Activated CD4-positive, alpha-beta T cell treated with anti-CD3 and anti-CD28 coated beads for 36 hours (primary cell): Measurements from ENCODE around the gene CBFB. TPM values are rescaled to one million over a fixed set of nuclear protein-coding genes. Genes with fewer than 3 reads are reported as not detected.
"Not testable (repeated sequence)": the region's sequence is repeated elsewhere in the genome, so short reads cannot be mapped to it uniquely, and the experiment has no call there.

Experiments
- ATAC-seq: fragments of 200-7000 bp; cut with Tn5 transposase; one replicate; pipeline ENCODE4 v1.10.0; 2021; ENCODE audit warnings: mild to moderate bottlenecking, moderate library complexity
- CTCF ChIA-PET: fragments of 350-600 bp; sonication (Branson Sonifier 250); formaldehyde crosslinking; loops from one replicate; lab custom pipeline; 2021; ENCODE audit warnings: antibody characterized with exemption; lab: Charles Lee
- POLR2A ChIA-PET: fragments of 350-600 bp; sonication (Branson Sonifier 250); formaldehyde crosslinking; loops from one replicate; lab custom pipeline; 2021; ENCODE audit warnings: antibody characterized with exemption, inconsistent platforms; lab: Charles Lee
- DNase-seq: peaks from one replicate; pipeline ENCODE4 v3.0.0-alpha.2; 2020
- H3K27ac Mint-ChIP-seq: one replicate; pipeline ENCODE4 v1.8.0; 2021; ENCODE audit warnings: mixed read lengths
- H3K27me3 Mint-ChIP-seq: one replicate; pipeline ENCODE4 v1.8.0; 2021; ENCODE audit warnings: mixed read lengths
- H3K36me3 Mint-ChIP-seq: one replicate; pipeline ENCODE4 v1.8.0; 2021; ENCODE audit warnings: low read depth, mixed read lengths
- H3K4me1 Mint-ChIP-seq: one replicate; pipeline ENCODE4 v1.8.0; 2021; ENCODE audit warnings: mixed read lengths
- H3K4me3 Mint-ChIP-seq: one replicate; pipeline ENCODE4 v1.8.0; 2021; ENCODE audit warnings: mild to moderate bottlenecking, moderate library complexity, mixed read lengths
- H3K9me3 Mint-ChIP-seq: one replicate; pipeline ENCODE4 v1.8.0; 2021; ENCODE audit warnings: low read depth, mixed read lengths
- intact Hi-C, 2 experiments: fragments of 100-400 bp; cut with DNase I in 1 of 2; cut with micrococcal nuclease in 1 of 2; formaldehyde crosslinking; loops; one replicate each; pipeline versions ENCODE4 v1.14.2 to v1.15.1; 2022 to 2024; cut with DNase I, micrococcal nuclease
- total RNA-seq, 2 experiments: library from RNA; stranded (reverse); gene quantifications; one replicate each; pipeline ENCODE4 v1.2.3, GENCODE V29; 2021

The CBFB gene
- total RNA-seq, 2 experiments from 2014 or later: 84.6 to 90.2 TPM

- DNase-seq (no peak), ATAC-seq (no peak)
- POLR2A ChIA-PET: no interaction called here
- CTCF ChIA-PET: interaction anchor here (1.2 kb wide), 1 partner anchor 60 kb away, joined by 3 read pairs; no protein-coding TSS in a partner anchor
- intact Hi-C loops: loop anchor here (1.0 to 5.0 kb wide), 8 partner anchors 48 to 202 kb away; partner anchors contain the start of genes CBFB (in 1 of the 2), FBXL8 (in 1 of the 2), MATCAP1 (in 1 of the 2) and TMEM208 (in 1 of the 2)
- H3K27me3 Mint-ChIP-seq: no peaks in the 10 kb centered on the region
- H3K27ac Mint-ChIP-seq: peak overlapping the region; percentile 85
- peaks cover 21% of the 10 kb centered on the region for H3K4me1 Mint-ChIP-seq
- H3K9me3 Mint-ChIP-seq: no peaks in the 10 kb centered on the region
- H3K36me3 Mint-ChIP-seq: peaks cover 7% of the 10 kb centered on the region
- peak overlapping the region; percentile 94 for H3K4me3 Mint-ChIP-seq
These were observed 80.0 kb downstream of the CBFB start for GRCh38 chr16:67108931-67109406.

- peak; percentile 98 for DNase-seq
- H3K36me3 Mint-ChIP-seq: peaks cover 7% of the 10 kb centered on the region
- intact Hi-C loops: loop anchor here (1.0 to 5.0 kb wide), 8 partner anchors 48 to 201 kb away; partner anchors contain the start of genes CBFB (in 1 of the 2), FBXL8 (in 1 of the 2), MATCAP1 (in 1 of the 2) and TMEM208 (in 1 of the 2)
- ChIA-PET CTCF (interaction anchor here (0.9 to 1.7 kb wide), 3 partner anchors 9 to 91 kb away, joined by 3 to 5 read pairs (median 3); no protein-coding TSS in a partner anchor), POLR2A (interaction anchor here (0.6 kb wide), 1 partner anchor 35 kb away, joined by 3 read pairs; no protein-coding TSS in a partner anchor)
- H3K4me1 Mint-ChIP-seq: peaks cover 24% of the 10 kb centered on the region
- H3K4me3 Mint-ChIP-seq: peak within 1 kb of the TSS; percentile 94
- H3K9me3 Mint-ChIP-seq: no peaks in the 10 kb centered on the region
- peak; percentile 94 for ATAC-seq
- H3K27me3 Mint-ChIP-seq: no peaks in the 10 kb centered on the region
- H3K27ac Mint-ChIP-seq: peak within 1 kb of the TSS; percentile 85
These were observed 80.6 kb downstream of the CBFB start, which contains the start of gene PHAF1 for GRCh38 chr16:67109407-67110135. Gene PHAF1 (plus strand): TSS chr16:67109941. CDS start chr16:67110176, 235 bp downstream.

- DNase-seq (no peak), ATAC-seq (no peak)
- ChIA-PET POLR2A (interaction anchor here (0.5 kb wide), 1 partner anchor 133 kb away, joined by 4 read pairs; no protein-coding TSS in a partner anchor), CTCF (interaction anchor here (0.7 to 2.0 kb wide), 6 partner anchors 9 to 217 kb away, joined by 3 to 5 read pairs (median 3); partner anchors contain the start of gene B3GNT9)
- peaks cover 7% of the 10 kb centered on the region for H3K36me3 Mint-ChIP-seq
- intact Hi-C loops: no loop called here
- no peaks in the 10 kb centered on the region for H3K27me3 Mint-ChIP-seq
- no peak overlapping the region for H3K4me3 Mint-ChIP-seq
- H3K4me1 Mint-ChIP-seq: peaks cover 32% of the 10 kb centered on the region
- no peaks in the 10 kb centered on the region for H3K9me3 Mint-ChIP-seq
- H3K27ac Mint-ChIP-seq: no peak overlapping the region
These were observed 83.0 kb downstream of the CBFB start for GRCh38 chr16:67111951-67112444.

- ATAC-seq (no peak), DNase-seq (no peak)
- peaks cover 7% of the 10 kb centered on the region for H3K36me3 Mint-ChIP-seq
- no peak overlapping the region for H3K27ac Mint-ChIP-seq
- ChIA-PET POLR2A (no interaction called here), CTCF (interaction anchor here (0.6 to 2.0 kb wide), 7 partner anchors 10 to 217 kb away, joined by 3 to 6 read pairs (median 4); no protein-coding TSS in a partner anchor)
- no peaks in the 10 kb centered on the region for H3K9me3 Mint-ChIP-seq
- peaks cover 32% of the 10 kb centered on the region for H3K4me1 Mint-ChIP-seq
- H3K27me3 Mint-ChIP-seq: no peaks in the 10 kb centered on the region
- H3K4me3 Mint-ChIP-seq: no peak overlapping the region
- intact Hi-C loops: no loop called here
These were observed 83.8 kb downstream of the CBFB start for GRCh38 chr16:67112591-67113399.

GRCh38 chr16:67114793-67115192 is 85.8 kb downstream of the CBFB start:
- Mint-ChIP-seq H3K9me3 (no peaks in the 10 kb centered on the region), H3K4me3 (no peak overlapping the region), H3K27ac (no peak overlapping the region), H3K36me3 (peaks cover 13% of the 10 kb centered on the region), H3K27me3 (no peaks in the 10 kb centered on the region), H3K4me1 (peaks cover 30% of the 10 kb centered on the region)
- intact Hi-C loops: no loop called here
- POLR2A ChIA-PET: no interaction called here
- DNase-seq (no peak), ATAC-seq (no peak)
- CTCF ChIA-PET: interaction anchor here (1.3 to 1.4 kb wide), 2 partner anchors 12 to 14 kb away, joined by 4 to 10 read pairs; no protein-coding TSS in a partner anchor

GRCh38 chr16:67115639-67116038 is 86.7 kb downstream of the CBFB start:
- intact Hi-C loops: no loop called here
- Mint-ChIP-seq H3K27ac (no peak overlapping the region), H3K4me1 (peaks cover 27% of the 10 kb centered on the region), H3K9me3 (no peaks in the 10 kb centered on the region), H3K4me3 (no peak overlapping the region), H3K36me3 (peaks cover 17% of the 10 kb centered on the region), H3K27me3 (no peaks in the 10 kb centered on the region)
- ATAC-seq: no peak
- ChIA-PET POLR2A (interaction anchor here (0.6 kb wide), 1 partner anchor 9 kb away, joined by 3 read pairs; no protein-coding TSS in a partner anchor), CTCF (interaction anchor here (1.0 to 2.0 kb wide), 7 partner anchors 13 to 350 kb away, joined by 3 to 10 read pairs (median 5); no protein-coding TSS in a partner anchor)
- DNase-seq: no peak

GRCh38 chr16:67116388-67117311 is 87.7 kb downstream of the CBFB start:
- Mint-ChIP-seq H3K27me3 (no peaks in the 10 kb centered on the region), H3K4me3 (no peak overlapping the region), H3K9me3 (no peaks in the 10 kb centered on the region), H3K4me1 (peaks cover 17% of the 10 kb centered on the region), H3K27ac (peak overlapping the region; percentile 4), H3K36me3 (peaks cover 20% of the 10 kb centered on the region)
- POLR2A ChIA-PET: no interaction called here
- ATAC-seq (no peak), DNase-seq (no peak)
- CTCF ChIA-PET: interaction anchor here (0.6 to 2.0 kb wide), 9 partner anchors 16 to 349 kb away, joined by 3 to 10 read pairs (median 4); no protein-coding TSS in a partner anchor
- intact Hi-C loops: no loop called here

- ATAC-seq (no peak), DNase-seq (no peak)
- H3K27ac Mint-ChIP-seq: no peak overlapping the region
- H3K9me3 Mint-ChIP-seq: no peaks in the 10 kb centered on the region
- intact Hi-C loops: no loop called here
- peaks cover 19% of the 10 kb centered on the region for H3K36me3 Mint-ChIP-seq
- ChIA-PET POLR2A (no interaction called here), CTCF (no interaction called here)
- peaks cover 11% of the 10 kb centered on the region for H3K4me1 Mint-ChIP-seq
- no peak overlapping the region for H3K4me3 Mint-ChIP-seq
- H3K27me3 Mint-ChIP-seq: no peaks in the 10 kb centered on the region
These were observed 88.8 kb downstream of the CBFB start for GRCh38 chr16:67117716-67118115.

- ChIA-PET POLR2A (no interaction called here), CTCF (interaction anchor here (0.6 to 0.9 kb wide), 3 partner anchors 10 to 132 kb away, joined by 3 read pairs; no protein-coding TSS in a partner anchor)
- intact Hi-C loops: no loop called here
- Mint-ChIP-seq H3K27me3 (no peaks in the 10 kb centered on the region), H3K27ac (no peak overlapping the region), H3K4me3 (no peak overlapping the region), H3K9me3 (no peaks in the 10 kb centered on the region), H3K4me1 (peaks cover 4% of the 10 kb centered on the region), H3K36me3 (peaks cover 22% of the 10 kb centered on the region)
- no peak for DNase-seq
- no peak for ATAC-seq
These were observed 91.1 kb downstream of the CBFB start for GRCh38 chr16:67120025-67120424.

GRCh38 chr16:67122799-67123198 is 93.8 kb downstream of the CBFB start:
- DNase-seq, POLR2A ChIA-PET, H3K4me3 Mint-ChIP-seq, H3K9me3 Mint-ChIP-seq, H3K27ac Mint-ChIP-seq, H3K4me1 Mint-ChIP-seq, ATAC-seq, intact Hi-C loops, H3K27me3 Mint-ChIP-seq, CTCF ChIA-PET: not testable (repeated sequence)
- H3K36me3 Mint-ChIP-seq: peaks cover 37% of the 10 kb centered on the region
